ENCODE measurements around the gene PDGFD.
"Not testable (repeated sequence)": the region's sequence is repeated elsewhere in the genome, so short reads cannot be mapped to it uniquely, and the experiment has no call there.

Gene PDGFD

DNA sequence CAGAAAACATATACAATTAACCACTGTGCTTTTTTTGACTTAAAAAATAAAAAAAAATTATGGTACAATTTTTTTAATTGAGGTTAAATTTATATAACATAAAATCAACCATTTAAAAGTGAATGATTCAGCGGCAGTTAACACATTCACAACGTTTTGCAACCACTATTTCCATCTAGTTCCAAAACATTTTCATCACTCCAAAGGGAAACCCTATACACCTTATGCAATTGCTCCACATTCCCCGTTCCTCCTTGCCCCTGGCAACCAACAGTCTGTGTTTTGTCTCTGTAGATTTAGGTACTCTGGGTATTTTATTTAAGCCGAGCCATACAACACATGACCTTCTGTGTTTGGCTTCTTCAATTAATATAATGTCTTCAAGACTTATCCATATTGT is 112.2 kb downstream of the PDGFD start:
- no peak for DNase-seq

DNA sequence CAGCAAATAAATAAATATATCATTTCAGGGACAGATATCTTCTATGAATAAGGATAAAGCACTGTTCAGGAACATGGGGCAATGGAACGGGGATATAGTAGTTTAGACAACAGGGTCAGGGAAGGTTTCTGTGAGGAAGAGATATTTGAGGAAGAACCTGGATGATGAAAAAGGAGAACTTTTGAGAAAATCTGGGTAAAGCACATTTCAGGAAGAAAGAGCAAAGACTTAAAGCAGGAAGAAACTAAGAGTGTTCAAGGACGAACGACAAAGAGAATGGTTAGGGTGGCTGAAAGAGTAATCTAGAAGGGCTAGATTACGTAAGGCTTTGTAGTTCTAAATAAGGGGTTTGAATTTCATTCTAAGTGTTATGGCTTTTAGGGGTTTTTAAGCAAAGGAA is 114.8 kb downstream of the PDGFD start:
- no peak for DNase-seq

DNA sequence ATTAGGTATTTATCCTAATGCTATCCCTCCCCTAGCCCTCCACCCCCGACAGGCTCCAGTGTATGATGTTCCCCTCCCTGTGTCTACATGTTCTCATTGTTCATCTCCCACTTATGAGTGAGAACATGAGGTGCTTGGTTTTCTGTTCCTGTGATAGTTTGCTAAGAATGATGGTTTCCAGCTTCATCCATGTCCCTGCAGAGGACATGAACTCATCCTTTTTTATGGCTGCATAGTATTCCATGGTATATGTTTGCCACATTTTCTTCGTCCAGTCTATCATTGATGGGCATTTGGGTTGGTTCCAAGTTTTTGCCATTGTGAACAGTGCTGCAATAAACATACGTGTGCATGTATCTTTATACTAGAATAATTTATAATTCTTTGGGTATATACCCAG is 117.1 kb downstream of the PDGFD start:
- not testable (repeated sequence) for DNase-seq

- DNase-seq = no peak
Observed at GRCh38 chr11:104046331-104046730, 117.6 kb downstream of the PDGFD start.

DNA sequence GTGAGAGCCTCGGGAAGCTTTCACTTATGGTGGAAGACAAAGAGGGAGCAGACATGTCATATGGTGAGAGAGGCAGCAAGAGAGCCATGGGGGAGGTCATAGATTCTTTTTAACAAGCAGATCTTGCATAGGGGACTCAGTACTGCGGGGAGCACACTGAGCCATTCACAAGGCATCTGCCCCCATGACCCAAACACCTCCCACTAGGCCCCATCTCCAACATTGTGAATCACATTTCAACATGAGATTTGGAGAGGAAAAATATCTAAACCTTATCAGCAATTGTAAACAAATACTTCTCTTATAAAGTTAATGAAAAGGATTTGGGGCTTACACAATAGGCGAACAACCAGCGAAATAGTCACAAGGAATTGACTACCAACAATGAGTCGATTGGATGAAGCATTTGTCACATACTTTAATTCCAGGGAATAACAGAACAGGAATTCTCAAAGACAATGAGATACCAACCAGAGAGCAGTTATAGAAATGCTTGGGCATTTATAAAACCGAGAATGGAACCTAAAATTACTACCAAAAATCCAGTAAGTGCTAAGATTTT is 120.2 kb downstream of the PDGFD start:
- no peak for DNase-seq

- no peak for DNase-seq
Observed at GRCh38 chr11:104043142-104043541, 120.8 kb downstream of the PDGFD start.

GRCh38 chr11:104041792-104042191 is 122.2 kb downstream of the PDGFD start:
- DNase-seq = no peak

- no peak for DNase-seq
Observed at GRCh38 chr11:104036995-104037394, 127.0 kb downstream of the PDGFD start.

- DNase-seq = no peak
Observed at GRCh38 chr11:104036588-104036987, 127.4 kb downstream of the PDGFD start, which contains the start of gene DDI1. DDI1 (plus strand) TSS chr11:104036640; CDS start chr11:104036823, 183 bp downstream.

GRCh38 chr11:104033561-104033960 is 130.4 kb downstream of the PDGFD start:
- DNase-seq = no peak

- no peak for DNase-seq
Observed at GRCh38 chr11:104033134-104033533, 130.8 kb downstream of the PDGFD start.

DNA sequence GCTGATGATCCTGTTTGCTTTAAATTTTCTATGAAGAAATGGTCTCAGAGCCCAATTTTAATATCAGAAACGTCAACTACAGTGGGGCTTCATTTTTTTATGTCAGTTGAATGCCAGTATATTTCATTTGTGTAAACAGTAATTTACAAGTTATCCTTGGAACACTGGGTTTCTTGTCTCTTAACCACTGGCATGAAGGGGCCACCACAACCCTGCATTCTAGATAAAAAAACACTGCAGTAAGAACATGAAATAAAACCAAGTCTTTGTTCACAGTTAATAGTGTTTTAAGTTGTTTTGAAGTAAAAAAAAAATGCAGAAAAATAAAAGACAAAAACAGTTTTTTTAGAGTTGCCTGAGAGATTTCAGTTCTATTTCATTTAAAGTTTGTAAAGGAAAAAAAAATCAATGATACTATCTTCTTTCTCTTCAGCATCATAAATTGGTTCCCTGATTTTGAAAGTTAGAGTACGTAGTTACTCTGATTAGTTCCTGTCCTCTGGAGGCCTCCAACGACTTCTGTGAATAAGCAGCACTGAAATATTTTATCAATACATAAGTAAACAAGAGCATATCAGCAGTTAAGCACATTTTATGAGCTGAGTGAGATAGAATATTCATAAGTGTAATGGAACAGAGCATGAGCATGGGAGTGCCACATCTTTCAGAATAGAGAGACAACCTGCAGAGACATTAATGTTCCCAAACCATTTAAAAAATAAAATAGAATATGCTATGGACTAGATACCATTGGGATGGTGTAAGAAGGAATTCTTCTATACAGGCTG is 135.3 kb downstream of the PDGFD start:
- DNase-seq = no peak

- DNase-seq = no peak
Observed at GRCh38 chr11:104024572-104024971, 139.4 kb downstream of the PDGFD start.

DNA sequence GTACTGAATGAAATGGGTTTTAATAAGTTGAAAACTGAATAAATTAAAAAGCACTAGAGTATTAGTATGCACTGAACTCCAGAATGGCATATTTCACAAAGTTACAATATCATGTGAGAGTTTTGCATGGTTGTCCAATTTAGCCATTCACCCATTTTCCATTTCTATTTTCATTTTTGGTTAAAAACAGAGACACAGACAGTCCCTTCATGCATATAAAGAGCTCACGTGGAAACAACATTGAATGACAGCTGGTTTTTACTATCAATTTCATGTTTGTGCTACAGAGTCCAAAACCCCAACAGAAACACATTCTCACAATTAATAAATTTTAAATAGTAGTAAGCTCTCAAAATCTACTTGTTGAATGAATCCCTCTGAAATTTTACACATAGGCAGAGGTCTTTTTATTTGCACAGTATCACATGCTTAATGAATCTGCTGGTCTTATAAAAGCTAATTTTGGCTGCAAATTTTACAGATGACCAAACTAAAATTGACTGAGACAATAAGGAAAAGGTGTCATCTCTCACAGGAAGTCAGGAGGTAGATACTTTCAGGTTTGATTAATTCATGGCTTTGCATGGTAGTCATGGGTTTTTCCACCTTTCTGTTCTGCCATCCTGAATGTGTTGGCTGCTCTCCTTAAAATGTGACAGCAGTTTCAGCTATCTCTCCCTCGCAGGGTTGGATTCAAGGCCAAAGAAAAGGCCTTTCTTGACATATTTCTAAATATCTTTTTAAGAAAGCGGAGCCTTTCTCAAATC is 148.1 kb downstream of the PDGFD start:
- DNase-seq = no peak

GRCh38 chr11:104011044-104011443 is 152.9 kb downstream of the PDGFD start:
- no peak for DNase-seq

GRCh38 chr11:104009744-104010143 is 154.2 kb downstream of the PDGFD start:
- no peak for DNase-seq

DNA sequence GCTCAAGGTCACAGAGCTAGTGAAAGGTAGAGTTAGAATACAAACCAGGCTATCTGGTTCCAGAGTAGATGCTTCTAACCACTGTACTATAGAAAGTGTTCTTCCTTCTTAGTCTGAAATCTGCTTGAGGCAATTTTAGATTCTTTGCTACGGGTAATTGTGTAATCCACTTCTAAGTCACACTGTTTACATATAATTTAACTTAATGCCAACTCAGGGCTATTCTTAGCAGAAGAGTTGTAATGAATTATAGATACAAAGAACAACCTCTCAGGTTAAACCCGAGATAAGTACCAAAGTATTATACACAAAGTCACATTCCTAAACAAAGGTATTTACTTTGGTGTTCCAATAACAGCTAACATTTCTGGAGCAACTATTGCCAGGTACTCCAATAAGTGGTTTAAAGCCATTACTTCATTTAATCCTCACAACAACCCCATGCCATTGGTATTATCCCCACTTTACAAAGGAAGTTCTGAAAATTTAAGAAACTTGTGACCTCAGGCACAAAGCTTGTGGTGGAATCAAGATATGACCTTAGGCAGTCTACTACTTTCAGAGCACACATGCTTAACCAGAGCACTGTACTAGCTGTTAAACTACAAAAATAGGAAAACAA is 158.6 kb downstream of the PDGFD start:
- no peak for DNase-seq

GRCh38 chr11:104003491-104003890 is 160.5 kb downstream of the PDGFD start:
- no peak for DNase-seq

DNA sequence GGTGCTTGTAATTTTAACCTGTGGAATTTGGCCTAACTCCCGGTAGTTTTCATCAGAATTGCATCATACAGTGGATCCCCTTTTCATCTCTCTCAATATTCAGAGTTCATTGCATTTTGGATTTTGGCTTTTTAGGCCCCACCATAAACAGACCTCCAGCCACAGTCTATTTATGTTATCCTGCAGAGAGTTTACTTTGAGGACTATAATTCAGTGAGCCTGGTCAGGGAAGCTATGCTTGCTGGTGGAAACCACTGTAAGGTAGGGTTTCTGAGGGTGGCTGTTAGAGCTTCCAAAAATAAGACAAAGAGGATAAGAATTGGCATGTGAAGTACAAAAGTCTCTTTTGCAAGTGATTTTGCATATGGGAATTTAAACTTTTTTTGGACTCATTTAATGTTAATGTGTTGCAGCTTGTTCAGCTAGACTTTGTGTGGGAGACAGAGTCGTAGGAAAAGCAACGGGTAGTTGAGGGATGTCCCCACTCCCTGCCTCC is 162.3 kb downstream of the PDGFD start:
- DNase-seq = no peak

DNA sequence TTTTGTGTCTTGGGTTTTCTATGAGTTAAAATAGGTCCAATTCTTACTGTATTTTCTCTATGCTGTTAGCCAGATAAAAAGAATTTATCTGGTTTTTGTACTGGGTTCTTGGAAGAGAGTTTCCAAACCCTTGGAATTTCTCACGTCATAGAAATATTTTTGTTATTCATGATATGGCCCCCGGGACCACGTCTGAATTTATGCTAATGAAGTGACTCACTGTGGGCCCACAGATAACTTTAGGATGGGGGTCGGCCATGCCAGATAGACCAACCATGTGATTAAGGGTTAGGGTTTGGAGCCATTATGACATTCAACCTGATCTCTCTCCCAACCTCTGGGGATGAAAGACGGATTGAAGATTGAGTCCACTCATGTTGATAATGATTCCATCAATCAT is 163.1 kb downstream of the PDGFD start:
- DNase-seq = no peak

GRCh38 chr11:103998826-103999508 is 165.0 kb downstream of the PDGFD start:
- no peak for DNase-seq

- DNase-seq = no peak
Observed at GRCh38 chr11:103997082-103997481, 166.9 kb downstream of the PDGFD start.

- no peak for DNase-seq
Observed at GRCh38 chr11:103995896-103996295, 168.1 kb downstream of the PDGFD start.

Data from NCI-H1694 treated with DMSO at 0.1 percent for 48 hours (cell line).